ENCODE data around the gene CNOT6.
"Not testable (repeated sequence)": the region's sequence is repeated elsewhere in the genome, so short reads cannot be mapped to it uniquely, and the experiment has no call there.

Gene CNOT6

GRCh38 chr5:180474569-180474968 is 19.6 kb upstream of the CNOT6 start:
- Histone ChIP-seq H4K20me1 (ENCODE audit: insufficient read depth) (no peaks in the 10 kb centered on the region), H3K4me3 (IDR thresholded peaks at IDR 0.05; ENCODE audit: insufficient read depth, low read depth, low read length) (no peak overlapping the region), H3K9ac (no peak overlapping the region), H3K27me3 (ENCODE audit: insufficient read depth, low read depth) (no peaks in the 10 kb centered on the region), H3K27ac (no peak overlapping the region), H3K36me3 (ENCODE audit: insufficient read depth) (no peaks in the 10 kb centered on the region), H3K4me1 (ENCODE audit: low read depth, poor library complexity, severe bottlenecking) (no peaks in the 10 kb centered on the region), H2AFZ (ENCODE audit: low read depth) (no peak overlapping the region), H3K79me2 (ENCODE audit: insufficient read depth, low read depth) (no peaks in the 10 kb centered on the region), H3K4me2 (no peak overlapping the region)
- TF ChIP-seq CTCF (conservative IDR thresholded peaks at IDR 0.05; ENCODE audit: low read depth, low read length), result no peak

DNA sequence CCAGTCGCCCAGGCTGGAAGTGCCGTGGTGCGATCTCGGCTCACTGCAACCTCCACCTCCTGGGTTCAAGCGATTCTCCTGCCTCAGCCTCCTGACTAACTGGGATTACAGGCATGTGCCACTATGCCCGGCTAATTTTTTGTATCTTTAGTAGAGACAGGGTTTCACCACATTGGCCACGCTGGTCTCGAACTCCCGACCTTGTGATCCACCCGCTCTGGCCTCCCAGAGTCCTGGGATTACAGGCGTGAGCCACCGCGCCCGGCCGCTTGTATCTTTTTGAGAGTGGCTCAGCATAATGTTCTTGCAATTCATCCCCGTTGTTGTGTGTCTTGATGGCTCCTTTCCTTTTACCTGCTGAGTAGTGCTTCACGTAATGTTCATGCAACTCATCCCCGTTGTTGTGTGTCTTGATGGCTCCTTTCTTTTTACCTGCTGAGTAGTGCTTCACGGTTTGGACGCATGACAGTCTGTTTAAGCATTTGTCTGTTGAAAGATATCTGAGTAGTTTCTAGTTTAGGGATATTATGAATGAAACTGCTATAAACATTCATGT is 18.1 kb upstream of the CNOT6 start:
- H2AFZ ChIP-seq (ENCODE audit: low read depth); H3K27me3 ChIP-seq (ENCODE audit: insufficient read depth, low read depth); H3K36me3 ChIP-seq (ENCODE audit: insufficient read depth); H3K79me2 ChIP-seq (ENCODE audit: insufficient read depth, low read depth); H4K20me1 ChIP-seq (ENCODE audit: insufficient read depth); H3K4me1 ChIP-seq (ENCODE audit: low read depth, poor library complexity, severe bottlenecking); H3K4me2 ChIP-seq; H3K9ac ChIP-seq; H3K4me3 ChIP-seq (IDR thresholded peaks at IDR 0.05; ENCODE audit: insufficient read depth, low read depth, low read length); H3K27ac ChIP-seq: not testable (repeated sequence)

DNA sequence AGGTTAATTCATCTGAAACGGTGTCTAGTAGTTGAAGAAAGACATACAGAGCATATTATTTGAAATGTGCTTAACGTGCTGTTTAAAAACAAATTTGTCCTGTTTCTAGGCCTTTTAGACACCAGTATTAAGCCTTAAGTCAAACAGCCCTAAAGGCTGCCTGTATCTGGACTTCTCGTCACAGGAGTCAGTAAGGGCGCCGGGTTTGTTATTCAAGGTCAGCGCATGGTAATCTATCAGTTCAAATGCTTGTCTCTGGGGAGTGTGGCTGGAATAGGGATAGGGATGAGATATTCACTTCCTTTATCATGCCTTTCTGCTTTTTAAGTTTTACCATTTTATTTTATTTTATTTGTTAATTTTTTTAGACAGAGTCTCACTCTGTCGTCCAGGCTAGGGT is 9.4 kb upstream of the CNOT6 start:
- no peaks in the 10 kb centered on the region for H3K27me3 ChIP-seq (ENCODE audit: insufficient read depth, low read depth)
- no peaks in the 10 kb centered on the region for H3K4me1 ChIP-seq (ENCODE audit: low read depth, poor library complexity, severe bottlenecking)
- no peak overlapping the region for H3K9ac ChIP-seq
- H3K79me2 ChIP-seq (ENCODE audit: insufficient read depth, low read depth), result no peaks in the 10 kb centered on the region
- no peak for TF ChIP-seq CTCF (conservative IDR thresholded peaks at IDR 0.05; ENCODE audit: low read depth, low read length)
- no peak overlapping the region for H3K4me2 ChIP-seq
- no peak overlapping the region for H3K4me3 ChIP-seq (IDR thresholded peaks at IDR 0.05; ENCODE audit: insufficient read depth, low read depth, low read length)
- H3K27ac ChIP-seq, result no peak overlapping the region
- no peaks in the 10 kb centered on the region for H4K20me1 ChIP-seq (ENCODE audit: insufficient read depth)
- no peak overlapping the region for H2AFZ ChIP-seq (ENCODE audit: low read depth)
- no peaks in the 10 kb centered on the region for H3K36me3 ChIP-seq (ENCODE audit: insufficient read depth)

GRCh38 chr5:180486636-180487149 is 7.5 kb upstream of the CNOT6 start:
- Histone ChIP-seq H3K27me3 (ENCODE audit: insufficient read depth, low read depth) (no peaks in the 10 kb centered on the region), H3K27ac (no peak overlapping the region), H4K20me1 (ENCODE audit: insufficient read depth) (no peaks in the 10 kb centered on the region), H3K4me2 (no peak overlapping the region), H3K79me2 (ENCODE audit: insufficient read depth, low read depth) (no peaks in the 10 kb centered on the region), H3K4me3 (IDR thresholded peaks at IDR 0.05; ENCODE audit: insufficient read depth, low read depth, low read length) (no peak overlapping the region), H2AFZ (ENCODE audit: low read depth) (no peak overlapping the region), H3K36me3 (ENCODE audit: insufficient read depth) (no peaks in the 10 kb centered on the region), H3K4me1 (ENCODE audit: low read depth, poor library complexity, severe bottlenecking) (no peaks in the 10 kb centered on the region), H3K9ac (no peak overlapping the region)
- no peak for TF ChIP-seq CTCF (conservative IDR thresholded peaks at IDR 0.05; ENCODE audit: low read depth, low read length)

GRCh38 chr5:180487556-180487955 is 6.6 kb upstream of the CNOT6 start:
- Histone ChIP-seq H3K4me2 (no peak overlapping the region), H3K4me1 (ENCODE audit: low read depth, poor library complexity, severe bottlenecking) (no peaks in the 10 kb centered on the region), H3K9ac (no peak overlapping the region), H3K4me3 (IDR thresholded peaks at IDR 0.05; ENCODE audit: insufficient read depth, low read depth, low read length) (no peak overlapping the region), H3K27me3 (ENCODE audit: insufficient read depth, low read depth) (no peaks in the 10 kb centered on the region), H3K36me3 (ENCODE audit: insufficient read depth) (no peaks in the 10 kb centered on the region), H3K27ac (no peak overlapping the region), H3K79me2 (ENCODE audit: insufficient read depth, low read depth) (no peaks in the 10 kb centered on the region), H4K20me1 (ENCODE audit: insufficient read depth) (no peaks in the 10 kb centered on the region), H2AFZ (ENCODE audit: low read depth) (no peak overlapping the region)
- TF ChIP-seq CTCF (conservative IDR thresholded peaks at IDR 0.05; ENCODE audit: low read depth, low read length), result no peak

All from KMS-11 (cell line).